ENCODE data around the gene ANKRD18A.

GRCh38 chr9:38641142-38641541 lies 20.7 kb upstream of the ANKRD18A start:
- TF ChIP-seq GATA2 (IDR thresholded peaks at IDR 0.05; ENCODE audit: low read depth, low read length) (no peak), GATA3 (IDR thresholded peaks at IDR 0.05; ENCODE audit: low read depth, low read length) (no peak)
